ENCODE data around the gene MACROH2A1.

- TF ChIP-seq, protein P1, sequence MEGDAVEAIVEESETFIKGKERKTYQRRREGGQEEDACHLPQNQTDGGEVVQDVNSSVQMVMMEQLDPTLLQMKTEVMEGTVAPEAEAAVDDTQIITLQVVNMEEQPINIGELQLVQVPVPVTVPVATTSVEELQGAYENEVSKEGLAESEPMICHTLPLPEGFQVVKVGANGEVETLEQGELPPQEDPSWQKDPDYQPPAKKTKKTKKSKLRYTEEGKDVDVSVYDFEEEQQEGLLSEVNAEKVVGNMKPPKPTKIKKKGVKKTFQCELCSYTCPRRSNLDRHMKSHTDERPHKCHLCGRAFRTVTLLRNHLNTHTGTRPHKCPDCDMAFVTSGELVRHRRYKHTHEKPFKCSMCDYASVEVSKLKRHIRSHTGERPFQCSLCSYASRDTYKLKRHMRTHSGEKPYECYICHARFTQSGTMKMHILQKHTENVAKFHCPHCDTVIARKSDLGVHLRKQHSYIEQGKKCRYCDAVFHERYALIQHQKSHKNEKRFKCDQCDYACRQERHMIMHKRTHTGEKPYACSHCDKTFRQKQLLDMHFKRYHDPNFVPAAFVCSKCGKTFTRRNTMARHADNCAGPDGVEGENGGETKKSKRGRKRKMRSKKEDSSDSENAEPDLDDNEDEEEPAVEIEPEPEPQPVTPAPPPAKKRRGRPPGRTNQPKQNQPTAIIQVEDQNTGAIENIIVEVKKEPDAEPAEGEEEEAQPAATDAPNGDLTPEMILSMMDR (IDR thresholded peaks at IDR 0.05), result no peak
- TF ChIP-seq POLR2A (IDR thresholded peaks at IDR 0.05) (no peak), POLR2AphosphoS5 (IDR thresholded peaks at IDR 0.05) (no peak), EP300 (IDR thresholded peaks at IDR 0.05) (no peak)
Observed at GRCh38 chr5:135343413-135343812, 55.6 kb downstream of the MACROH2A1 start.
